Midbrain (tissue), 1 donor: Measurements from ENCODE around the gene OSTM1.
"Not testable (repeated sequence)": the region's sequence is repeated elsewhere in the genome, so short reads cannot be mapped to it uniquely, and the experiment has no call there.

Experiments
- DNase-seq: peaks from one replicate; lab custom pipeline; 2025; lab: John Stamatoyannopoulos, UW

OSTM1 gene

GRCh38 chr6:108020472-108021116 lies 53.9 kb downstream of the OSTM1 start:
- DNase-seq: no peak

- not testable (repeated sequence) for DNase-seq
Measured at GRCh38 chr6:108016283-108016682, 58.3 kb downstream of the OSTM1 start.

GRCh38 chr6:108013787-108014439 lies 60.6 kb downstream of the OSTM1 start:
- no peak for DNase-seq

GRCh38 chr6:108009894-108010293 lies 64.6 kb downstream of the OSTM1 start:
- DNase-seq: no peak

GRCh38 chr6:108009258-108009657 lies 65.3 kb downstream of the OSTM1 start:
- DNase-seq: not testable (repeated sequence)

GRCh38 chr6:108008363-108008762 lies 66.2 kb downstream of the OSTM1 start:
- no peak for DNase-seq

GRCh38 chr6:108005961-108006360 lies 68.6 kb downstream of the OSTM1 start:
- DNase-seq: no peak

- no peak for DNase-seq
Measured at GRCh38 chr6:108004861-108005260, 69.7 kb downstream of the OSTM1 start.

- peak; percentile 86 for DNase-seq
Measured at GRCh38 chr6:108002365-108003221, 71.9 kb downstream of the OSTM1 start.

- DNase-seq: no peak
Measured at GRCh38 chr6:108001696-108002231, 72.8 kb downstream of the OSTM1 start.

GRCh38 chr6:108000259-108000658 lies 74.3 kb downstream of the OSTM1 start:
- not testable (repeated sequence) for DNase-seq

GRCh38 chr6:107999341-107999740 lies 75.2 kb downstream of the OSTM1 start:
- DNase-seq: no peak

GRCh38 chr6:107991772-107992550 lies 82.6 kb downstream of the OSTM1 start:
- DNase-seq: no peak
